GM19099 (cell line): ENCODE measurements around the gene TRIM67.

Experiments used
- POLR2A ChIP-seq: IDR thresholded peaks from 3 replicates; pipeline ENCODE4 v1.6.1; 2011; ENCODE audit warnings: low read depth; ENCODE audit not compliant: insufficient read length; ENCODE audit errors: extremely low read depth

Gene TRIM67

DNA sequence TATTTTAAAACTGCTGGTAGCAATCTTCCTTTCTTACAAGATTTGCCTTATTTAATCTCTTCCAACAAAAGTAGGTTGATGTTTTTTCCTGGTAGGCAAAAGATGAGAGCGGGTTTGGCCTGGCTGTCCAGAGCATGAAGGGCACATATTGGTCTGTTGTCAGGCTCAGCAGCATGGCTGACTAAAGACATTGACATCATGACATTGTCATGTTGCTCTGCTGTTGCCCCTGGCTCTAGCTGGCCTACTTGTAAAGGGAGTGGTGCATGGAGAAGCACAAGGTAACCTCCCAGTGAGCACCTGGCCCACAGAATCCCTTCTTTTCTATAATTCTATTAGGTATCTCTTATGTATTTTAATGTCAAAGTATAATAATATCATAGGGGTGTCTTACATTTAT is 102.8 kb downstream of the TRIM67 start:
- no peak for TF ChIP-seq POLR2A

DNA sequence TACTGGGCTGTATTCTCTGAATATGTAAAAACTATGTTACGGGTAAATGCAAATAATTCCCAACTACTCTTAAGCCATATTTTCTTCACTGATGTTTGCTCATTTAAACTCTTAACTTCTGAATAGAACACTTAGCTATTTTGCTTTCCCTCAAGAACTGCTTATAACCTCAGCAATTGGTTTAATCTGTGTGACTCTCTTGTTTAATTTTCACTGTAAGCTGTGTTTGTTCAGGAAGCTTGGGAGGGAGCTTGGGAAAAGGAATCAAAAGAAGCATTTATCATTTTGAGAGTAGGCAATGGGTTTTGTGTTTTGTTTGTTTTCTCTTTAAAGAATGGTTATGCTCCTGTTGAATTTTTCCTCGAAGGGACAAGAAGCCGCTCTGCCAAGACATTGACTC is 103.5 kb downstream of the TRIM67 start:
- no peak for TF ChIP-seq POLR2A

DNA sequence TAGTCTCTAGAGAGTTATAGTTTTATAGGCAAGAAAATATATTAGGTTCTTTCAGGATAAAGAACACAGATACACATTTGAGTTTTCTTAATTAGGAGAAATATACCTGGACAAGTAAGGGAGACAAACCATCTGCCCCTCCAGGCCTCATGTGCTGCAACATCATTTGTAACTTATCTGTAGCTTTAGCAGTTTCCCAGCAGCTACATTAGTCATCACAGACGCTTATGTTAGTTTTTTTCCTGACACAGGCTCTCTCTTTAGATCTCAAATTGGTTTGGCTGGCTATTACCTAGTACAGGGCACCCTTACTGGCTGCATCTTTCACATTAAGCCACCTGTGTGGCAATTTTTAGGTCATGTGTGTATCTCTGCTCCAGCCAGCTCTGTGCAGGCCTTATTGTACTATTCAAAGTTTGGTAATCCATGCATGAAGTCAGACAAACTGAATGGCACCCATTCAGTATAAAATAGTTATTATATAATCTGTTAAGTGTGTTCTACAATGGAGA is 105.0 kb downstream of the TRIM67 start:
- no peak for TF ChIP-seq POLR2A
